ACC112 (cell line): ENCODE data around the gene DNAH11.
"Not testable (repeated sequence)": the region's sequence is repeated elsewhere in the genome, so short reads cannot be mapped to it uniquely, and the experiment has no call there.

Experiments used
- H2AFZ ChIP-seq: fragments of 200-600 bp; sonication (generic); one replicate; pipeline ENCODE4 v1.6.0; 2017; ENCODE audit warnings: antibody characterized with exemption, low read length; ENCODE audit not compliant: unreplicated experiment
- H3K27ac ChIP-seq: fragments of 200-600 bp; sonication (generic); 2 replicates; pipeline ENCODE4 v1.5.1; 2014; ENCODE audit warnings: low read depth, mild to moderate bottlenecking, antibody characterized with exemption, low read length, moderate library complexity
- H3K27me3 ChIP-seq: fragments of 200-600 bp; sonication (generic); 2 replicates; pipeline ENCODE4 v1.6.1; 2014; ENCODE audit warnings: mild to moderate bottlenecking, antibody characterized with exemption, low read length, moderate library complexity, mixed read lengths; ENCODE audit not compliant: insufficient read depth
- H3K36me3 ChIP-seq: fragments of 200-600 bp; sonication (generic); 2 replicates; pipeline ENCODE4 v1.6.1; 2016; ENCODE audit warnings: mild to moderate bottlenecking, antibody characterized with exemption, low read length, moderate library complexity, mixed read lengths; ENCODE audit not compliant: insufficient read depth
- H3K4me1 ChIP-seq: fragments of 200-600 bp; sonication (generic); one replicate; pipeline ENCODE4 v1.6.1; 2016; ENCODE audit warnings: low read length, mixed read lengths; ENCODE audit not compliant: insufficient read depth, unreplicated experiment, control insufficient read depth
- H3K4me3 ChIP-seq: fragments of 200-600 bp; sonication (generic); 2 replicates; pipeline ENCODE4 v1.5.1; 2014; ENCODE audit warnings: mild to moderate bottlenecking, low read depth, low read length
- H3K79me2 ChIP-seq: fragments of 200-600 bp; sonication (generic); one replicate; pipeline ENCODE4 v1.6.0; 2016; ENCODE audit warnings: low read length; ENCODE audit not compliant: control insufficient read depth, unreplicated experiment, insufficient read depth

DNAH11 gene

GRCh38 chr7:21656081-21656480, 113.2 kb downstream of the DNAH11 start:
- no peaks in the 10 kb centered on the region for H3K27me3 ChIP-seq
- H3K79me2 ChIP-seq = no peaks in the 10 kb centered on the region
- H3K27ac ChIP-seq = no peak overlapping the region
- no peak overlapping the region for H2AFZ ChIP-seq
- no peak overlapping the region for H3K4me3 ChIP-seq
- no peaks in the 10 kb centered on the region for H3K4me1 ChIP-seq
- no peaks in the 10 kb centered on the region for H3K36me3 ChIP-seq

DNA sequence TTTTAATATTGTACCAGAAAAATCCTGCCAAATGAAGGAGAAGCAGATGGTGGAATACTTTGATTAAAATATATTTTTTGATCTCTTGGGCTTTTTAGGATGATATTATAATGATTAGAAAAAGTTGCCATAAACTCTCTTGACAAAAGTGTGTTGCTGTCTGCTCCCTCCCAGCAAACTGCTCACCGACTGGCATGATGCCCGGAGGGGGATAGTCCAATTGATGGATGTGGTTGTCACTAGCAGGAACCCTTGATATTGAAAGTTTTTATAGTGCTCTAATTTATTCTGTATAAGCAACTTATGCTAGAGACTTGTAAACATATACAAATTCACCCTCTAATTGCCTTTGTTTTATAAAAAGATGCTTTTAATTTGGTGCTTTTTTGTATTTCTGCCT, 114.0 kb downstream of the DNAH11 start:
- no peak overlapping the region for H2AFZ ChIP-seq
- H3K27me3 ChIP-seq = no peaks in the 10 kb centered on the region
- no peak overlapping the region for H3K27ac ChIP-seq
- no peaks in the 10 kb centered on the region for H3K36me3 ChIP-seq
- no peaks in the 10 kb centered on the region for H3K4me1 ChIP-seq
- H3K4me3 ChIP-seq = no peak overlapping the region
- no peaks in the 10 kb centered on the region for H3K79me2 ChIP-seq

DNA sequence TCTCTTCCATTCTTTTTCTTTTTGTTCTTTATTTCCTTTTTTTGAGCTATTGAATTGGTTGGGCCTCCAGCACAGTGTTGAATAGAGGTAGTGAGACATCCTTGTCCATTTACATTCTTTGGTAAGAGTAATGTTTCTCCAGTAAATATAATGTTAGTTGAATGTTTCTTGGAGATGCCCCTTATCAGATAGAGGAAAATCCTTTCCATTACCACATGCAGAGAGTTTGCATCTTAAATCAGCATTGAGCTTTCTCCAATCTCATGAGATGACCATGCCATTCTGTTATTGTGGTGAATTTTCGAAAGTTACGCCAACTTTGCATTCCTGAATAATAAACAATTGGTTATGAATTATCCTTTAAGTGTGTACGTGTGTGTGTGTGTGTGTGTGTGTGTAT, 127.7 kb downstream of the DNAH11 start:
- no peak overlapping the region for H3K27ac ChIP-seq

DNA sequence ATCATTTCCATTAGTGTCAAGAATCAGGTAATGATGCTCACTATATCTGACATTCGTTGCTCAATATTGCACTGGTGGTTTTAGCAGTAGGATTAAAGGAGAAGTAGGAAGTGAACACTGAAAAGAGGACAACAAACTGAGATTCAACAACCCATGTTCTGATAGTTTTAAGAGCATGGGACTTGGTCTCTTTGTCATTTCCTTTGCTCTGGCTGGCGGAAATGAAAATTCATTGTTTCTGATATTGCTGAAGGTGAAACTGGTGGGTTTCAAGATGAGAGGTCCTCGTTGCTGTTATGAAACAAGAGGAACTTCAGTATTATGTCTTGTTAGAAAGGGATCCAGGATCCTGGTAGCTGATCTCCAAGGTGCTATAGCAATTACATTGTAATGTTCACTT, 129.0 kb downstream of the DNAH11 start:
- no peak overlapping the region for H3K4me3 ChIP-seq
- H3K27ac ChIP-seq = no peak overlapping the region
- no peaks in the 10 kb centered on the region for H3K36me3 ChIP-seq
- no peaks in the 10 kb centered on the region for H3K4me1 ChIP-seq
- no peaks in the 10 kb centered on the region for H3K27me3 ChIP-seq
- no peaks in the 10 kb centered on the region for H3K79me2 ChIP-seq
- no peak overlapping the region for H2AFZ ChIP-seq

More for the DNA sequence above, 127.7 kb downstream of the DNAH11 start:
- H3K36me3 ChIP-seq = no peaks in the 10 kb centered on the region
- H3K27me3 ChIP-seq = no peaks in the 10 kb centered on the region
- no peak overlapping the region for H3K4me3 ChIP-seq
- no peaks in the 10 kb centered on the region for H3K4me1 ChIP-seq
- H2AFZ ChIP-seq = no peak overlapping the region
- H3K79me2 ChIP-seq = no peaks in the 10 kb centered on the region

- H2AFZ ChIP-seq = no peak overlapping the region
- no peaks in the 10 kb centered on the region for H3K27me3 ChIP-seq
- H3K79me2 ChIP-seq = no peaks in the 10 kb centered on the region
- H3K4me1 ChIP-seq = no peaks in the 10 kb centered on the region
- H3K4me3 ChIP-seq = no peak overlapping the region
- no peaks in the 10 kb centered on the region for H3K36me3 ChIP-seq
- no peak overlapping the region for H3K27ac ChIP-seq
These were observed 132.4 kb downstream of the DNAH11 start for GRCh38 chr7:21675255-21675654.

- Histone ChIP-seq H2AFZ (no peak overlapping the region), H3K36me3 (no peaks in the 10 kb centered on the region), H3K27ac (no peak overlapping the region), H3K4me1 (no peaks in the 10 kb centered on the region), H3K27me3 (no peaks in the 10 kb centered on the region), H3K4me3 (no peak overlapping the region), H3K79me2 (no peaks in the 10 kb centered on the region)
These were observed 147.9 kb downstream of the DNAH11 start for GRCh38 chr7:21690705-21691104.

DNA sequence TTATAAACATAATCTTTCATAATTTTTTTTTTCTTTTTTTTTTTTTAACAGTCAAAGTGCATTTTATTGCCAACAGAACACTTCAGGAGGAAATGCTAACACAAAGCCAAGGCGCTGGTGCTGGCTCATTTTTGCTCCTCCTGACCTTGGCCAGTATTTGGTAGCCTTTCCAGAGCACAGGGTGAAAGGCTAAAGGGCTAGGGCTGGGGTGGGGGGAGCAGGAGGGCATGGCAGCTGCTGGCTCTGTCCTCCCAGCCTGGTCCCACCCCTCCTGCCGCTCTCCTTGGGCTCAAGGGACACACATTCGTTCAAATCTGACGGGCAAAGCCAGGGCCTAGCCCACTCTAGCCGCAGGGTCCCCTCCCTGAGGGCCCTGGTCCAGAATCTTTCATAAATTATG, 148.3 kb downstream of the DNAH11 start:
- not testable (repeated sequence) for H3K4me1 ChIP-seq, H3K27me3 ChIP-seq, H3K4me3 ChIP-seq, H3K27ac ChIP-seq, H3K36me3 ChIP-seq, H2AFZ ChIP-seq, H3K79me2 ChIP-seq

DNA sequence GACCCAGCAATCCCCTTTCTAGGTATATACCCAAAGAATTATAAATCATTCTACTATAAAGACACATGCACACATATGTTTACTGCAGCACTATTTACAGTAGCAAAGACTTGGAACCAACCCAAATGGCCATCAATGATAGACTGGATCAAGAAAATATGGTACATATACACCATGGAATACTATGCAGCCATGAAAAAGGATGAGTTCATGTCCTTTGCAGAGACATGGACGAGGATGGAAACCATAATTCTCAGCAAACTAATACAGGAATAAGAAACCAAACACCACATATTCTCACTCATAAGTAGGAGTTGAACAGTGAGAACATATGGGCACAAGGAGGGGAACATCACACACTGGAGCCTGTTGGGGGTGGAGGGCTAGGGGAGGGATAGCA, 157.7 kb downstream of the DNAH11 start:
- H2AFZ ChIP-seq, H3K27ac ChIP-seq, H3K36me3 ChIP-seq, H3K4me1 ChIP-seq, H3K79me2 ChIP-seq, H3K27me3 ChIP-seq, H3K4me3 ChIP-seq: not testable (repeated sequence)

DNA sequence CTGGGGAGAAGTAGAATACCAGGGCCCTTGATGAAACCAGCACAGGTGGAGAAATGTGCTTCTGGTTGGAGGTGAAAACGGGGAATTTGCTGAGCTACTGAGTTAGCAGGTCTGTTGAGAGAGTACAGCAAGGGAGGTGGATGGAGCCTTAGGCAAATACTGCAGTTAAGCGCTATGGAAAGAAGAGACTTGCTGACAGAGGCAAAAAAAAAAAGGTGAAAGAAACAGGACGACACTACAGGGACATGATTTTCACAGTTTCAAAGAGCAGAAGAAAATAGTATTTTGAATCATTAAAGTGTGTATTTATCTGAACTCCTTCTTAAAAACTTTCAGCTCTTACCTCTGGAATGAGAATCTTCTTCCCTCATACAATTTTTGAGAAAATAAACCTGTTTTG, 159.5 kb downstream of the DNAH11 start:
- no peaks in the 10 kb centered on the region for H3K27me3 ChIP-seq
- H3K36me3 ChIP-seq = no peaks in the 10 kb centered on the region
- H2AFZ ChIP-seq = no peak overlapping the region
- H3K4me1 ChIP-seq = no peaks in the 10 kb centered on the region
- H3K79me2 ChIP-seq = no peaks in the 10 kb centered on the region
- H3K27ac ChIP-seq = no peak overlapping the region
- H3K4me3 ChIP-seq = no peak overlapping the region

DNA sequence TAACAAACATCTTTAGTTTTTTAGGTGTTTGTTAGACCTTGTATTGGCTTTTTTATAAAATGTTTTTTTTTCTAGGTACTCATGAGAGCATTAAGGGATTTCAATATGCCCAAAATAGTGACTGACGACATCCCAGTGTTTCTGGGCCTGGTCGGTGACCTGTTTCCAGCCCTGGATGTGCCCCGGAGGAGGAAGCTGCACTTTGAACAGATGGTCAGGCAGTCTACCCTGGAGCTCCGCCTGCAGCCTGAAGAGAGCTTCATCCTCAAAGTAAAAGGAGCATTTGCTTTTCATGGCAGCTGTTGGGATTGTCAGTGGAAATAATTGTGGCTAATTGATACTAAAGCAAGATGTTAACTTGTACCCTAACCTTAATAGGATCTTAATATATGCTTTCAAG, 161.5 kb downstream of the DNAH11 start:
- Histone ChIP-seq H3K4me3 (no peak overlapping the region), H3K4me1 (no peaks in the 10 kb centered on the region), H3K27me3 (no peaks in the 10 kb centered on the region), H3K36me3 (no peaks in the 10 kb centered on the region), H3K79me2 (no peaks in the 10 kb centered on the region), H3K27ac (no peak overlapping the region), H2AFZ (no peak overlapping the region)

DNA sequence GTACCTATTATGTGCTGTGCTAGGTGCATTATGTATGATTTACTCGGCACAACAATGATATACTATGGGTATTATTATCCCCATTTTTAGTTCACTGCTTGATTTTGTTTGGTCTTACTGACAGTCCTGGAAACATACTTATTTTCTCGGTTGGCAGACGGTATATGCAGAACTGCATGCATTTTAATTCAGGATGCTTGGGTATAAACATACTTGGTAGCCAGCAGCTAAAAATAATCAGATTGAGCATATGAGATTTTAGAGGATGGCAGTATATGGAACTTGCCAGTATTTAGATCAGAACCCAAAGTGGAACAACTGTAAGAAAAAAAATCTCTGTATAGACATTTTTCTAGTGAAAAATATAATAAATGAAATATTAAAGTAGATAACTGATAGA, 163.3 kb downstream of the DNAH11 start:
- H3K4me3 ChIP-seq = no peak overlapping the region
- no peaks in the 10 kb centered on the region for H3K4me1 ChIP-seq
- H2AFZ ChIP-seq = no peak overlapping the region
- H3K27ac ChIP-seq = no peak overlapping the region
- no peaks in the 10 kb centered on the region for H3K36me3 ChIP-seq
- no peaks in the 10 kb centered on the region for H3K27me3 ChIP-seq
- H3K79me2 ChIP-seq = no peaks in the 10 kb centered on the region

DNA sequence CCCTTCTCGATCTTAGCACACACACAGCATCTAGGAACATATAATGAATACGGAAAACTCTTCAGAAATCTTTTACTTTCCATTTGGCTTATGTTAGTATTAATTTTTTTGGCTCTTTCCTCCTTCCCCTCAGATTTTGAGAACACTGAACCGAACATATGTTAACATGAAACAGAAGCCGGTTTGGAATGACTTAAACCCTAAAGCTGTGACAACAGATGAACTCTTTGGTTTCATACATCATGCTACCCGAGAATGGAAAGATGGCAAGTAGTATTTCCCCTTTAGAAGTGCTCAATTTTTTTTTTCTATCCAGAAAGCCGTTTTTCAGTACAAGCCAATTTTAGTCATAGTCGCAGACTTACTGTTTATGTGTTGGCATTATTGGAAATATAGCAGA, 164.7 kb downstream of the DNAH11 start:
- Histone ChIP-seq H3K27ac (no peak overlapping the region), H3K79me2 (no peaks in the 10 kb centered on the region), H3K27me3 (no peaks in the 10 kb centered on the region)

More for the DNA sequence above, 164.7 kb downstream of the DNAH11 start:
- Histone ChIP-seq H2AFZ (no peak overlapping the region), H3K4me3 (no peak overlapping the region), H3K4me1 (no peaks in the 10 kb centered on the region), H3K36me3 (no peaks in the 10 kb centered on the region)
